Measurements from ENCODE around the gene ADD1.
"Not testable (repeated sequence)": the region's sequence is repeated elsewhere in the genome, so short reads cannot be mapped to it uniquely, and the experiment has no call there.

Gene ADD1

DNA sequence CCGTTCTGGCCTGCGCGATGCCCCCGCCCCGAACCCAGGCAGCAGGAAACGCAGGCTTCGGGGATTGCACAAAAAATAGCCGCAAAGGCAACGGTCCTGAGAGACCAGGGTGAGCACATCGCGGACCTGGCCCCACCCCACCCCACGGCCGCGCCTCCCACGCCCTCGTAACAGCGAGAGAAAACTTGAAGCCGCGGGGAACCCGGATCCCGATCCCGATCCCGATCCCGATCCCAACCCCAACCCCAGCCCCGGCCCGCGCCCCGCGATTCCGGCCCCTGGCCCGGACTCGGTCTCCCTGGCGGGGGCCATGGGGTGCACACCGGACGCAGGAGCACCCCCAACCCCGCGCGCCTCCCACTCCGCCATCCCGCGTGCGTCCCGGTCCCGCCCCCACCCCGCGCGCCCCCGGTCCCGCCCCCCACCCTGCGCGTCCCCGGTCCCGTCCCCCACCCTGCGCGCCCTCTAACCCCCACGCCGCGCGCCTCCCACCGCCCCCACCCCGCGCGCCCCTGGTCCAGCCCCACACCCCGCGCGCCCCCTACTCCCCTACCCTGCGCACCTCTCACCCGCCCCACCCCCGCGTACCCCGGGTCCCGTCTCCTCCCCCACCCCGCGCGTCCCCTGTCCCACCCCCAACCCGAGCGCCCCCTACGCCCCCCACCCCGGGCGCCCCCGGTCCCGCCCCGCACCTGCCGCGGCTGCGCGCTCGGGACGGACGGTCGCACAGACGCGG is 90.6 kb downstream of the ADD1 start:
- no peak for DNase-seq (ENCODE audit: low read depth, low spot score)

DNA sequence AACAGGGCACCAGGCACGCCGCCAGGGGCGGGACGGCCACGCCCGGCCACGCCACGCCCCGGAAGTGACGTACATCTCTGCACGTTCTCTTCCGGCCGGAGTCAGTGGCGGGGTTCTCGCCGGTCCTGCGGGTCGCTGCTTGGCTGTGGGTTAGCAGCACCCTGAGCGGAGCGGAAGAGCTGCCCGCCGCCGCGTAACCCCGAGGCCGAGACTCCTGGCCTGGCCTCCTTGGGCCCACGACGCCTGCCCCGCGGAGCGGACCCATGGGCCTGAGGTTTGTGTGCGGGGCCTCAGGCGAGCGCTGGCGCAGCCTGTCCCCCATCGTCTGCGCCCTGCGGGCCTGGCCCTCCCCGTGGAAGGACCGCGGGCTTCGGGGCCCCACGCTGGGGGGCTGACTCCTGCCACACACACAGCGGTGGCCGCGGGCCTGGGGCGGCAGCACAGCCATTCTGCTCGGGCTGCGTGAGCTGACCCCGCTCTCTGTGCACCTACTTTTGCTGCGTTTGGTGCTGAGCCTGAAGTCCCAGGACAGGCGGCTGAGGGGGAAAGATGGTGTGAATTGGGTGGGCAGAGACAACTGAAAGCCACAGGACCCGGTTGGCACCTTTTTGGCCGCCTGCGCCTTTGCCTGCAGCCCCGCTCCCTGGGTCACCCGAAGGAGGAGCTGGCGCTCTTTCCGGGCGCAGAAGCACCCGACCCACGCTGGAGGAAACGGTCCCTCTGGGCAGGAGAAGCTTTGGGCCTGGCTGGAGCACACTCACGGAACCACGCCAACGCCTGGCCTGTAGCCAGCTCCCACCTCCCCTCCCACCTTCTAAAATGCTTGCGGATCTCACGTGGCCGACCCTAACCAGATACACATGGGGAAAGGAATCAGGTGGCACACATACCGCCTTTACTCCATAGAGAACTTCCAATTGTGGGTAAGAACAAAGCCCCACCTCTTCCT is 91.4 kb downstream of the ADD1 start:
- peak; percentile 65 for DNase-seq (ENCODE audit: low read depth, low spot score)

DNA sequence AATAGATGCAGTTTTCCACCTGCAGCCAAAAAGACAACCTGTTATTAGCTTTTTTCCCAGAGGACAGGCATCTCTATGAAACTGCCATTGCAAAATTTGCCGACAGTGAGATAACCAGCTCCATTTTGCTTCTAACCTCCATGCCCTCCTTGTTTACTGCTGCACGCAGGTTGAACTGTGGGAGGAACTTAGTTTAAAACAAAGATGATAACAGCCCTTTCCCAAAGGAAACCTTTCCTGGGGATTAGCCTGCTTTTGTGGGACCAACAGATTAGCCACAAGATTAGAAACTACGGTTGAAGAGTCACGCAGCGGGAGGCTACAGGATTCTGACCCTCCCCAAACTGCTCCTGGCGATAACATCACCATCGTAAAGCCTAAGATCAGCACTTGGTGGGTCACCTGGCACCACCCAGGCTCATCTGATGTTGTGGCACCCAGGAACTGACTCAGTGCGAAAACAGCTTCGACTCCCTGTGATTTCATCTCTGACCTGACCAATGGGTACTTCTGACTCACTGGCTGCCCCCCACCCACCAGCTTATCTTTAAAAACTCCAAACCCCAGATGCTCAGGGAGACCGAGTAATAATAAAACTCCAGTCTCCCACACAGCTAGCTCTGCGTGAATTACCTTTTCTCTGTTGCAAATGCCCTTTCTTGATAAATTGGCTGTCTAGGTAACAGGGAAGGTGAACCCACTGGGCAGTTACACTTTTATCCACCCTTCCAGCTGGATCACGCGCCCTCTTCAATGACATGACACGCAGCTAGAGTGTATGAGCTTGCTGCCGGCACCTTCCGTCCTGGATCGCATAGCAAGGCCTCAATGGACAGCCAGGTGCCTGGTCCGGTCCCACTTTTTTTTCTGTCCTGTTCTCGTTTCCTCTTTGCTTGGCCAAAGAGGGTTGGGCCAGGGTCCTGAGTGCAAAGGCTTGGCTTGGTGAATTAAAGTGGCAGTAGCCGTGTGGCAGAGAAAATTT is 92.4 kb downstream of the ADD1 start:
- no peak for DNase-seq (ENCODE audit: low read depth, low spot score)

DNA sequence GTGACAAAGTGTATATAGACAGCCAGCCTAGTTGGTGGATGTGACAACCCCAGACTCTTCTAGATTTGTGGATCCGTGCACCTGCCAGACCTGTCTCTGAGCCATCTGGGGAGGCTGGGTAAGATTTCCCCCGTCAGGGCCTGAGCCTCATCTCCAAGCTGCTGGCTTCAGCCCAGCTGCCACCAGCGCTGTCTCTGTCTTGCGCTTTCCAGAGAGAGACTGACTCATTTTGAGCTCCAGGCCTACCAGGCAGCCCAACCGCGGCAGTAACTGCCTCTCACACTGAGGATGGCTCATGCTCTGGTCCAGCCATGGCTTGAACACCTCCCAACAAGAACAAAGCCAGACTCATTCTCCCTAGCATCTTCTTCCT is 93.1 kb downstream of the ADD1 start:
- no peak for DNase-seq (ENCODE audit: low read depth, low spot score)

DNA sequence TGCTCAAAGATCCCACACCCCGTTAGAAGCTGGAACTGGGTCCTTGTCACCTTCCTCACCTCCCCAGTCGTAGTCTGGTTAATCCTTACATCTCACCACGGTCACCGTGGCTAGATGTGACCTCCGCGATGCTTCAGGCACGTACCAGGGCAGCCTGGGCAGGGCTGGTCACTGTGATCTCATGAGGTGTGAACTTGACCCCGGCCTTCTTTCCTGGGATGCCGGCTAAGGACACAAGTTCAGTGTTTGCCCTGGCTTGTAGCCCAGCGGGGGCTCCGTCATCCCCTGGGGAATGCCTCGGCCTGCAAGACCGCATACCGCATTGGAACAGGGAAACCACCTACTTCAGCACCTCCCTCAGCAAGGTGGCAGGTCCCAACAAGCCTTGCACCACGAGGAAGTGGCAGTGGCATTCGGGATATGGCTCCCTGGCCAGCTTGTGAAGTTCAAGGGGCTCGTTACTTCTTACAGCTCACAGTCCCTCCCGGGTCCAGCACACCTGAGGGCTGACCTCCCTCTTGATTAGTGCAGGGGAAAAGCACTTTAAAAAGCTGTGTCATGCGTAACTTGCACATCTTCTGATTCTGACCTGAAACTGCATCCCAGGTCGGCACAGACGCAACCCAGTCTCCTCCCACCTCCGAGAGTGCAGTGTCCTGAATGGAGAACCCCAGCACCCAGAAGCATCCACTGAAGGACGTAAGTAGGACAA is 93.7 kb downstream of the ADD1 start:
- no peak for DNase-seq (ENCODE audit: low read depth, low spot score)

DNA sequence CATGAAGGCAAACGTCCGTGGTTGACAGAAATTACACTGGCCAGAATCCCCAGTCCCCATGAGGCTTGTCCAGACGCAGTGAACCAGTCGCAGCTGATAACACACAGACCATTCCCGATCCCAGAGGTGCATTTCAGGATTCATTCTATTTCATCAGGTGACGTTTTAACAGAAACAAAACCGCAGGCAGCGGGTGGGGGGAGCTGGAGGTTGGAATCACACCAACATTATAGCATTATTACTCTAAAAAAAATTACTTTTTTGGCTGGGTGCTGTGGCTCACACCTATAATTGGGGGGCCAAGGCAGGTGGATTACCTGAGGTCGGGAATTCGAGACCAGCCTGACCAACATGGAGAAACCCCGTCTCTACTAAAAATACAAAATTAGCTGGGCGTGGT is 94.3 kb downstream of the ADD1 start:
- DNase-seq (ENCODE audit: low read depth, low spot score): no peak

DNA sequence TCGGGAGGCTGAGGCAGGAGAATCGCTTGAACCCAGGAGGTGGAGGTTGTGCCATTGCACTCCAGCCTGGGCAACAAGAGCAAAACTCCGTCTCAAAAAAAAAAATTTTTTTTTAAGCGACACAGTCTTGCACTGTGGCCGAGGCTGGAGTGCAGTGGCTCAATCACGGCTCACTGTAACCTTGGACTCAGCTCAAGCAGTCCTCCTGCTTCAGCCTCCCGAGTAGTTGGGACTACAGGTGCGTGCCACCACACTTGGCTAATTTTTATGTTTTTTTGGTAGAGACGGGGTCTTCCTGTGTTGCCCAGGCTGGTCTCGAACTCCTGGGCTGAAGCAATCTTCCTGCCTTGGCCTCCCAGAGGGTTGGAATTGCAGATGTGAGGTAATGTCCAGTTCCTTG is 94.8 kb downstream of the ADD1 start:
- DNase-seq (ENCODE audit: low read depth, low spot score): not testable (repeated sequence)

DNA sequence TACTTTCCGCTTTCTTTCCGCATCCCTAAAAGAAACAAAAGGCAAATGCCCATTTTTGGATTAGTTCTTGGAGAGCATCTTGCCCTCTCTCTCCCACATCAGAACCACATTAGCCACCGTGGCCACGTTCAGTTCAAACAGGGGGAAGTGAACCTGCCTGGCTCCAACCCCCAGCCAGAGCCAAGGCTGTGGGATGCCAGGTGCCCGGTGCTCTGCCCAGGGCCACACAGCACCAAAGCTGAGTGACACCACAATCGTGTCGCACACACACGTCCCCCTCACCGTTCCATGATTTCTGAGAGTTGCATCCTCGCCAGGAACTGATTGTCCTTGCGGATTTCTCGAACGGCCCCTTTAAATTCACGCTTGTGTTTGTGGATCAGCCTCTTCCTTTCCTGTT is 95.3 kb downstream of the ADD1 start:
- DNase-seq (ENCODE audit: low read depth, low spot score): no peak

DNA sequence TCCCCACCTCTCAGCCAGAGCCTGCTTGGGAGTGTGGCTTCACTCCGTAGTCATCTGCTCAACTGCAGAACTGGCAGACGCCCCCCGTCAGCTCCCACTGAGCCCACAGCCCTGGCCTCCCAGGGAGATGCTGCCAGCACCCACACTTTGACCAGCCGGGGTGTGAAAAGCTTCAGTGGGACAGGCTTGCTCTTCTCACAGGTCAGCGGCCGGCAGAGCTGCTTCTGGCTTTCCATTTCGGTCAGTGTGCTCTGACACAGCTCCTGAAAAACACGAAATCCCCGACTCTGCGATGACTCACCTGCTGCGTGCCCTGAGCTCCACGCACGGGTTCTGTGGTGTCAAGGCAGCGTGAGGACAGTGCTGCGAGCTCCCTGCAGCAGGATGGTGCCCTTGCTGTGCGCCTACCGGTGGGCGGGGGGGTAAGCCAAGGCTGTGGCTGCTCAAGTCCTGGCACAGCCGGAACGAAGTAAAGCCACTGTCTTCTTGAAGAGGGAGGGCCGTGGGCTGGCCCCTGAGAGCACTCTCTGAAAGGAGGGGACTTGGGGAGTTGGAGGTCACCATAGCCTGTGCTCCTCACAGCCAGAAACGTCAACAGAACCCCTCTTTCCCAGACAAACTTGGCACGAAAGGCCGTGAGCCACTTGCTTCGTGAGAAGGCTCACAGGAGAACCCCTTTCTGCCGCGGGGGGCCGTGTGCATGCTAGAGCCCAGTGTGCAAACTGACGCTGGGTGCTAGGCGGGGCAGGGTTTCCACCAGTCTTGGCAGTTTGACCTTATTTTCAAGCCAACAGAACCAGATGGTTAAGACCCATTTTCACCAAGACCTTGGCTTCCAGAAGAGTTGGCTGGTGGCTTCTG is 96.0 kb downstream of the ADD1 start:
- no peak for DNase-seq (ENCODE audit: low read depth, low spot score)

DNA sequence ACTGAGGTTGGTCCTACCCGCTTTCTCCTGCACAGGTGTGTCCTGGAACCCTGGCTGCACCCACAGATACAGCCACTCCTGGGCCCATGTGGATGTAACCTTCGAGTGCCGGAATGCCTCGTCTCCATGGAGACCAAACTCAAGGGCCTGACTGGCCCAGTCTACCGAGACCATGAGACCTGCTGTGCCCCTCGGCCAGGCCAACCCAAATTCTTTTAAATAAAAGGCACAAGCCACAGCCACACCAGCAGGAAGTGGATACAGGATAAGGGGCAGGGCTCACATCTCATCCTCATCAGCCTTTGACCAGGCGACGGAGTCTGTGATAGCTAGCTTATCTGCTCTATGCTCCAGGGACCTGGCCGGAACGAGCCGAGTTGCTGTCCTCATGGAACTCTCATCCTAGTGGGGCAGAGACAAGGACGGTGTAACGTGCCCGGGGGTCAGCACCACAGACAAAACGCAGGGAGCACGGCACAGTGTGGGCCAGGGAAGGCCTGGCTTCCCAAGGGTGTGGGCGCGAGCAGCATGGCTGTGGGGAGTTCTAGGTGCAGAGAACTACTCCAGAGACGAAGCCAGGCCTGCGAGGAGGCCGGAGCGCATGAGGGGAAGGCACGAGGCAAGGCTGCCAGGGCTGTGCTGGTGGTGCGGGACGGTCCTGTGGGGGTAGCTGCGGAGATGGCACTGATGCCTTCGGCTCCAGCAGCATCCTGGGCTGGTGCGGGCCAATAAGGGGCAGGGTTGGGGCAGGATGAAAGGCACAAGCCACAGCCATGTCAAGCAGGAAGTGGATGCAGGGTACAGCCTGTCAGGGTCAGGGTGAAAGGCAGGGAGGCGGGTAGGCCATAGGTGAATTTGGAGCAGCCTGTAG is 96.9 kb downstream of the ADD1 start:
- DNase-seq (ENCODE audit: low read depth, low spot score): no peak

DNA sequence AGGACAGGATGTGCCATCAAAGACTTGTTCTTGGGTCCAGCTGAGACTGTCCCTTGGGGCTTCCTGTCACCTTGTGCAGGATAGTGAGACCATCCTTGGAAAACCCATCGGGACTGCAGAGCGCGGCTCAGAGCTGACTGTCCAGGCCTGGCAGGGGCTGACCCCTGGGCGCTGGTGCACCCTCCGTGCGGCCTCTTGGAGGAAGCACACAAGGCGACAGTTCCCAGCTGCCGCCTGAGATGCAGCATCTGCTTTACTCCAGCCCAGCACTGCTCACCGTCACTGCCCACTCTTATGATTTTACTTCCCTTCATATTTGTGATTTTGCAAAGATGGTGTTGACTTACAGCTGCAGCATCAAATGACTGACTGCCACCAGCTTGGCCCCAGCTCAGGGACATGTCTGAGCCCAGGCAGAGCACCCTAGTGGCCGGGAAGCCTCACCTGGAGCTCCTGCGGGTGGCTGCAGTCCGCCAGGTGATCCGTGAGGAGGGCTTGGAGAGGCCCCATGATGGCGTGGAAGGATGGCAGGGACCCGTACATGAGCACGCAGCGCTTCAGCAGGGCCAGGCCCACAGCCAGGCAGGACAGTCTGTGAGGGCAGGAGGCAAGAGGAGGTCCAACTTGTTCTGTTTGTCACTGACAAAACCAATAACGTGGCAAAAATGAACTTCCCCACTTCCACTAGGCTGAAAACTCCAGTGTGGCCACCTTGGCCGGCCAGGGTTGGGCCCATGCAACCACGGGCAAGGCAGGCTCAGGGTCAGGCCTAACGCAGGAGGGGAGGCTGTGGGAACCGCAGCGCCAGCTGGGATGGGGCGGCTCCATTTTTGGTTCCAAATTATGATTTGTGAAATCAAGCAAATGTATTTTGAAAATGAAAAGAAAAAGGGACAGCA is 97.7 kb downstream of the ADD1 start:
- DNase-seq (ENCODE audit: low read depth, low spot score): no peak

DNA sequence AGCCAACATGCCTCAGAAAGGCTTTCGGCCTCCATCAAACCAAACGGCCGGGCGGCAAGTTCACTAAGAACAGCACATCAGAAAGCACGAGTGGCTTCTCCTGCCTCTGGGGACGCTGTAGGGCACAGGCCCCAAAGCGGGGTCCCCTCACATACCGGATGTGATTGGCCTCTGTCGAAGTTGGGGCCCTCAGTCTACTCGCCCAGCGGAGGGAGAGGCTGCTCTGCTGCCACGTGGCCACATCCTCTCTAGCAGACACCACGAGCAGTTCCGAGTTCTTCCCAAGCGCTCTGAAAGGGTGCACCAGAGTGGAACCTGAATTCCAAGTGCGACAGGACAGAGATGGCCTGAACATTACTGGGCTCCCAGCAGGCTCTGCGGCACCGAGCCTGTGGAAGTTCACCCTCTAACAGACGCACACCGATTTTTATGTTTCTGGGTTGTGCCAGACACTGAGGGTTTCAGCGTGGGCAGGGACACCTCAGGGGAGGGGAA is 98.4 kb downstream of the ADD1 start:
- no peak for DNase-seq (ENCODE audit: low read depth, low spot score)

DNA sequence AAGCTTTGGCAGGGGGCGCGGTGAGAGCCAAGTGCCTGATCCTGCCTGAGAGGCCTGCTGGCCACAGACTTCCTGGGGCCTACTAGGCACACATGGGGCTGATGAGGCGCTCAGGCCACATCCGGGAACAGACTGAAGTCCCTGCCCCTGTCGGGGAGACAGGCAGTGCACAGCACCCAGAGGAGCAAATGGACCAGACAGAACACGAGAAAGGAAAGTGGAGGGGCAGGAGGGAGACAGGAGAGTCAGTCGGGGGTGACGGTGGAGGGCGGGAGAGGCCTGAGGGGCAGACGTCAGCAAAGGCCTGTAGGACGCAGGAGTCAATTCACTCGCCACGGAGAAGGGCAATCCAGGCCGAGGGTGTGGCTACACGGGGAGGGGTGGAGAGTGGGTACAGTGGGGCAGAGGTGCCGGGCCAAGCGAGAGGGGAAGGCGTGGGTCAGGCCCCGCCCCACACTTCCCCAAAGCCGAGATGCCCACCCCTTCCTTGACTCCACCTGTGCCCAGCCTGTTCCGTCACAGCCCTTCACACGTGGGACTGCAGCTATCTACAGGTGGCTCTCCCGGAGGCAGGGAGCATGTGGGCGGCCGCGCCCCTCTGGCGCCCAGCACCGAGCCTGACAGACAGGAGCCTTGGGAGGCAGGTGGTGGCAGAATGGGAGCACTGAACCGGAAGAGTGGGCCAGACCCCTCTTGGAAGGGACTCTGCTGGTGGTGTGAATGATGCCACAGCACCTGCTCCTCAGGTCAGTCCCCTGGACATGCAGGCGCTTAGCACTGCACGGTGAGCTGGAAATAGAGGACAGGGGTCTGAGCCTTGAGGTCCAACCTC is 99.1 kb downstream of the ADD1 start:
- DNase-seq (ENCODE audit: low read depth, low spot score): no peak

DNA sequence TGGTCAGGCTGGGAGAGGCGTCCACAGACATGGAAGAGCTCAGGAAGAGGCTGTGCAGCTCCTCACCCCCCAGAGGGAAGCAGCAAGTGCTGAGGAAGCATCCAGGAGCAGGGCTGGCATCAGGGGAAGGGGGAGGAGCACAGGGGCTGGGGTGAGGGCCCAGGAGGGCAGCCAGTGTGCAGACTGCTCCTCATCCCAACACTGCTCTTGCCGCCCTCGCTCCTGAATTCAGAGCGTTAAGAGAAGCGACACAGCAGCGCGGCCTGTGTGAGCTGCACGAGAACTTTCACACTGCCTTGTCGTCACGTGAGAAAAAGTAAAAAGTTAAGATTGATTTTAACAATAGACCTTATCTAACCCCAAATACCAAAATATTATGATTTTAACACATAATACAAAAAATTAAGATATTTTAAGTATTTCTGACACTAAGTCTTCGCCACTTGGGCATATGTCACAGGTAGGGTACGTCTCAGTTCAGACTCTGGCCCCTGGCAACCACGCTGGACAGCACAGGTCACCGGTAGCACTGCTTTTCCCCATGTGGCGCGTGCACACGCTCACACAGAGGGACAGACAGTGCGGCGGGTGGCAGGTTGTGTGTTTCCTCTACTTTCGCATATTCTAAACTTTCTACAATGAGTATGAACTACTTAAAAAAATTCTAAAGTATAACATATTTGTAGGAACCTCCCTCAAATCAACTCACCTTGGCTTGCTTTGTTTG is 99.9 kb downstream of the ADD1 start:
- DNase-seq (ENCODE audit: low read depth, low spot score): no peak

DNA sequence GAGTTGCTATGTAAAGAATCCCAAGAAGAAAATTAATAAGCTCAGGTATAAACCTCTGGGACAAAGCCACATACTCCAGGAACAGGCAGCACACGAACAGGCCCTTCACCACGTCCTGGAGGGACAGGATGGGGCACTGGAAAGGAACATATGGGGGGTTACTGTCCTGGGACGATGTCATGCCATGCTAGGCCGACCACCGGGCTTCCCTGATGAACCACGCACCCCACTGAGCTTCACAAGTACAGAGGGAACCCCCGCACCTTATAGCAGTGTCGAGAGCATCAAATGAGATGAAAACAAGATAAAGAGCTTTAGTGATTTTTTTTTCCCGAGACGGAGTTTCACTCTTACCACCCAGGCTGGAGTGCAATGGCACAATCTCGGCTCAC is 100.4 kb downstream of the ADD1 start:
- no peak for DNase-seq (ENCODE audit: low read depth, low spot score)
